Hematopoietic multipotent progenitor cell treated with erythropoietin and hydrocortisone succinate and interleukin-3 and kit ligand, for 17 days (in vitro differentiated cells): ENCODE data around the gene TCF19.

Source experiments
- DNase-seq: peaks from one replicate; pipeline ENCODE4 v3.0.0-alpha.2; 2015; ENCODE audit warnings: low spot score

The TCF19 gene

GRCh38 chr6:31209137-31209536 is 50.7 kb downstream of the TCF19 start:
- no peak for DNase-seq

GRCh38 chr6:31210123-31210522 is 51.7 kb downstream of the TCF19 start:
- DNase-seq = no peak

- no peak for DNase-seq
Measured at GRCh38 chr6:31210741-31211532, 52.5 kb downstream of the TCF19 start.
